Measurements from ENCODE around the gene SYCP2. TPM values are rescaled to one million over a fixed set of nuclear protein-coding genes. Genes with fewer than 3 reads are reported as not detected.

The SYCP2 gene
- total RNA-seq, 6 experiments from 2014 or later = 0.23 to 1.1 (median 0.56) TPM

DNA sequence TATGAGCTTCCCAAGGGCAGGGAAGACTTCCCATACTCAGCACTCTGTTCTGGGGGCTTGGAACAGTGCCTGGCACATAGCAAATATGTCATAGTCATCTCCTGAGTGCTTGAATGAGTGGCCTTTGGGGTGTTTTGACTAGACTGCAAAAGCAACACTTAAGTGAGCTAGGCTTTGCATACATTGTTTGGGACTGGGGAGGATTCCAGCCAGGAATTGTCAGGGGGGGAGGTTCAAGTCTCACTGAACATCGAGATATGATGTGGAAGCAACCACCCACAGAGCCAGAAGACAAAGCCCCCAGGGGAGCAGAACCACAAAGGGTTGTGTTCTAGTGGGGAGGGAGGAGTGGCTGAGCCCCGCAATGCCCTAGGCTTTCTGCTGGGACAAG lies 98.4 kb downstream of the SYCP2 start:
- Mint-ChIP-seq H3K4me3 (no peak overlapping the region), H3K27ac (no peak overlapping the region), H3K27me3 (ENCODE audit: insufficient read depth) (peaks cover 6% of the 10 kb centered on the region), H3K9me3 (peaks cover 24% of the 10 kb centered on the region), H3K4me1 (ENCODE audit: low read depth) (no peaks in the 10 kb centered on the region), H3K36me3 (ENCODE audit: low read depth) (peaks cover 2% of the 10 kb centered on the region; the same call in 1 of the 2 replicates)
- DNase-seq = no peak
- no peak for TF ChIP-seq CTCF (IDR thresholded peaks at IDR 0.05)

DNA sequence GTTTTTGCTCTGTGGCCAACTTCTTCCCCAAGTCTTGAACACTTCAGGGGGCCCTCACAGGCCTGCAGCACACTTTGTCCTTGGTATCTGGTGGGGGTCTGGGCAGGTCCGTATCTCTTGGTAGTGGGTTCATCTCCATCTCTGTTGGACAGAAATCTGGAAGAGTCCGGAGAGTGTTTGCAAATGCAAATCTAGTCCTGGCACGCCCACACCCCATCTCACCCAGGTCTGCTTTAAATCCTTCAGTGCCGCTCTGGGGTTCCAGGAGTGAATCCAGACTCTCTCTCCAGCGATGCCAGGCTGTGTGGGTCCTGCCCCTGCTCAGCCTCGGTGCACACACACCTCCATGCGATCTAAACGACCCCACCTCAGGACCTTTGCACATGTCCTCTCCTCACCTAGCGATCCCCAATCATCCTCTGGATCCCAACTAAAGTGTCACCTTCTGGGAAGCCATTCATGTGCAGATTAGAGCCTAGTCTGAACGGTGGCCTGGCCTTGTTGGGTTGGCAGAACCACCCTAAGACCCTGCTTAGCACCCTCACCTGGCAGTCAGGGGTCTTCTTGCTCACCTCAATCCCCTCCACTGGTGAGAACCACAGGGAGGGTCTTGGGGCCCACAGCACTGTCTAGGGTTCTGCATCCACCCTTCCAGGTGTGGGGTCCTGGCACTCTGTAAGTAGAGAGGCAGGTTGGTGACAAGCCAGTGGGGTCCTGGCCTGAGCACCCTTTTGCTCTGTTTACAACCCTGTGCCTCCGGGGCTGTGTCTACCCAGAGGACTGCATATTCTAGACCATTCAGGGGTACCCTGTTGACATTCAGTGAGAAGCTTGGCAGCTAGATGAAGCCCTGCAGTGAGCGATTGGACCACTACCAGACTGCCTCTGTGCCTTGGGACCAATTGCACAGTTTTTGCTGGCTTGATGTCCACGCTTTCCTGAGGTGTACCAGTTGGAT lies 100.8 kb downstream of the SYCP2 start:
- H3K4me1 Mint-ChIP-seq (ENCODE audit: low read depth) = no peaks in the 10 kb centered on the region
- no peak overlapping the region for H3K4me3 Mint-ChIP-seq
- peaks cover 5% of the 10 kb centered on the region; the same call in 1 of the 2 replicates for H3K36me3 Mint-ChIP-seq (ENCODE audit: low read depth)
- H3K27ac Mint-ChIP-seq = no peak overlapping the region
- DNase-seq = no peak
- no peak for TF ChIP-seq CTCF (IDR thresholded peaks at IDR 0.05)
- peaks cover 26% of the 10 kb centered on the region for H3K9me3 Mint-ChIP-seq
- peaks cover 9% of the 10 kb centered on the region for H3K27me3 Mint-ChIP-seq (ENCODE audit: insufficient read depth)

- no peak overlapping the region for H3K4me3 Mint-ChIP-seq
- no peaks in the 10 kb centered on the region for H3K4me1 Mint-ChIP-seq (ENCODE audit: low read depth)
These were observed 101.5 kb downstream of the SYCP2 start for GRCh38 chr20:59831916-59832270.

DNA sequence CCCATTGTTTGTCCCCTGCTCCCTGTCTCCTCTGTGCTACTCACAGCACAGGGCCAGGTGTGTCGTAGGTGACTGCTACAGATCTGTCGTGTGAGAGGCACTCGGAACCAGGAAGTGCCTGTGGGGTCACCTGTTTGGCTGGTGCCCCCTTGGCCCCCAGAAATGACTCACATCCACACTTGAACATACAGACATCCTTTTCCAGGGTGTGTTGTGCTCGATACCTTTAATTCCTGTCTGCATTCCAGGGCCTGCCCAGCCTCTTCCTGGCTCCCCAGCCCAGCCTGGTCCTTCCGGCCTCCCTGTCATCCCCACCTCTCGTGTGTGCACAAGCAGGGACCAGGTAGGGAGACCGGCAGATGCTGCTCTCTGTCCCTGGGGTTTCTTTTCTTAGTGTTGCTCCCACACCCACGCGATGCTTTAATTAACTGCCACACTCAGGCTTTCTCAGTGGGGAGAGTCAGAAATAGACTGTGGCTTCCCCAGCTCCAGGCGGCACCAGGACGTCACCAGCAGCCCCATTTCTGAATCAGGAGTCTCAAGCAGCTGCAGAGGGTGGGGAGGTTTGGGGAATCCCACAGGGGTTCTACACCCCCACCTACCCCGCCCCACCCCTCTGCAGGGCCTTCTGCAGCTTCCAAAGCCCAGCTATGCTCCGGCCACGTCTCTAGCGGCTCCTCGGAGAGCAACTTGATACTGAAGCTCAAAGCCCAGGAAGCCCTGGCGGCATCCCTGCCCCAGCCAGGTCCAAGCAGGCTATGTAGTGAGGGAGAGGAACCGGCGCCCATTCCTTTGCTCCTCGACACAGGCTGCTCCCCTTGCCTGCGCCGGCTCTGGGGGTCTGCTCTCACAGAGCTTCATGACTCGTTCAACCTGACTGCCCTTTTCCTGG lies 102.2 kb downstream of the SYCP2 start:
- peaks cover 6% of the 10 kb centered on the region for H3K27me3 Mint-ChIP-seq (ENCODE audit: insufficient read depth)
- peaks cover 10% of the 10 kb centered on the region; the same call in 1 of the 2 replicates for H3K36me3 Mint-ChIP-seq (ENCODE audit: low read depth)
- H3K4me1 Mint-ChIP-seq (ENCODE audit: low read depth) = no peaks in the 10 kb centered on the region
- no peak for DNase-seq
- no peak overlapping the region for H3K4me3 Mint-ChIP-seq
- peaks cover 36% of the 10 kb centered on the region for H3K9me3 Mint-ChIP-seq
- no peak for TF ChIP-seq CTCF (IDR thresholded peaks at IDR 0.05)
- H3K27ac Mint-ChIP-seq = no peak overlapping the region

More at GRCh38 chr20:59831916-59832270, 101.5 kb downstream of the SYCP2 start:
- no peak for TF ChIP-seq CTCF (IDR thresholded peaks at IDR 0.05)
- Mint-ChIP-seq H3K9me3 (peaks cover 30% of the 10 kb centered on the region), H3K27me3 (ENCODE audit: insufficient read depth) (peaks cover 6% of the 10 kb centered on the region), H3K27ac (no peak overlapping the region), H3K36me3 (ENCODE audit: low read depth) (peaks cover 5% of the 10 kb centered on the region; the same call in 1 of the 2 replicates)
- no peak for DNase-seq

DNA sequence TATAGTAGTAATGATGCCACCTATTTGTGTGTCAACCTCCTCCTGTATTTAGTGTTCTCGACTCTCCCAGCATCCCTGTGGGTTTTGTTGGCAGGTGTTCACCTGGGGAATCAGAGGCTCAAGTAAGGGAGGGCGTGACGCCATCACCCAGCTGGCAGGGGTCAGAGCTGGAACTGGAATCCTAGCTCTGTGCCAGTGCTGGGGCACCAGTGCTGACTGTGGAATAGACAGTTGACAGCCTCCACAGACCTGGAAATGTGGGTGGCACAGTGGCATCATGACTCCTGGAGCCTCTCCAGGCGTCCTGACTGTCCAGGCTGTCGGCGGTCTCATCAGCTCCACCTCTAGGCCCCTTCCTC lies 102.8 kb downstream of the SYCP2 start:
- peaks cover 6% of the 10 kb centered on the region for H3K27me3 Mint-ChIP-seq (ENCODE audit: insufficient read depth)
- no peaks in the 10 kb centered on the region for H3K4me1 Mint-ChIP-seq (ENCODE audit: low read depth)
- H3K4me3 Mint-ChIP-seq = no peak overlapping the region
- peaks cover 39% of the 10 kb centered on the region for H3K9me3 Mint-ChIP-seq
- peaks cover 10% of the 10 kb centered on the region; the same call in 1 of the 2 replicates for H3K36me3 Mint-ChIP-seq (ENCODE audit: low read depth)
- DNase-seq = no peak
- no peak for TF ChIP-seq CTCF (IDR thresholded peaks at IDR 0.05)
- H3K27ac Mint-ChIP-seq = no peak overlapping the region
